ENCODE measurements around the gene CALCA.
"Not testable (repeated sequence)": the region's sequence is repeated elsewhere in the genome, so short reads cannot be mapped to it uniquely, and the experiment has no call there.

GRCh38 chr11:14988133-14988532 is 16.0 kb upstream of the CALCA start:
- TF ChIP-seq CTCF (optimal IDR thresholded peaks at IDR 0.05 in 1 of 3, IDR thresholded peaks at IDR 0.05 in 1 of 3, conservative IDR thresholded peaks at IDR 0.05 in 1 of 3; ENCODE audit: extremely low read depth in 1 of 3, insufficient read depth in 2 of 3, low read length in 3 of 3); EZH2 (IDR thresholded peaks at IDR 0.05; ENCODE audit: low read length): not testable (repeated sequence)
